H1 (cell line): Measurements from ENCODE around the gene PIGL.

Experiments used
- ASH2L ChIP-seq: fragments of 200-600, 300-600 bp; sonication (generic); IDR thresholded peaks from one replicate; pipeline ENCODE4 v1.7.1; 2017; ENCODE audit warnings: low read length
- CBX8 ChIP-seq: fragments of 300-800, 300-1000 bp; sonication (generic); IDR thresholded peaks from 2 replicates; pipeline ENCODE4 v1.7.1; 2016; ENCODE audit warnings: low read depth, low read length, borderline replicate concordance
- CHD2 ChIP-seq: IDR thresholded peaks from 2 replicates; pipeline ENCODE4 v1.6.1; 2012; ENCODE audit warnings: low read length, improper control_type of control experiment
- EP300 ChIP-seq, 2 experiments: IDR thresholded peaks; 1 replicate in 1 of 2; 2 replicates in 1 of 2; pipeline ENCODE4 v1.6.1; 2011 to 2012; ENCODE audit warnings: low read depth in 2 of 2, low read length in 2 of 2, mild to moderate bottlenecking in 2 of 2, borderline replicate concordance in 1 of 2, inconsistent platforms in 1 of 2, moderate library complexity in 1 of 2
- HDAC6 ChIP-seq: IDR thresholded peaks from one replicate; pipeline ENCODE4 v1.7.1; 2012; ENCODE audit warnings: low read depth, mild to moderate bottlenecking, inconsistent platforms, low read length, moderate library complexity
- KDM5A ChIP-seq: fragments of 200-600 bp; IDR thresholded peaks from 2 replicates; pipeline ENCODE4 v1.7.1; 2012; ENCODE audit warnings: mild to moderate bottlenecking, low read length, inconsistent platforms, mixed read lengths
- PHF8 ChIP-seq: fragments of 200-600 bp; sonication (generic); conservative IDR thresholded peaks from 2 replicates; pipeline ENCODE4 v1.7.1; 2012; ENCODE audit warnings: low read depth, mild to moderate bottlenecking, inconsistent platforms, low read length, moderate library complexity
- POLR2AphosphoS5 ChIP-seq: IDR thresholded peaks from 2 replicates; pipeline ENCODE4 v1.6.1; 2011; ENCODE audit warnings: low read depth, low read length
- RAD21 ChIP-seq, 2 experiments: IDR thresholded peaks in 1 of 2; conservative IDR thresholded peaks in 1 of 2; 2 replicates each; pipeline ENCODE4 v1.6.1; 2011; ENCODE audit warnings: low read depth in 2 of 2, low read length in 2 of 2, improper control_type of control experiment in 1 of 2, inconsistent platforms in 1 of 2, mild to moderate bottlenecking in 1 of 2, moderate library complexity in 1 of 2
- TBP ChIP-seq: IDR thresholded peaks from 2 replicates; pipeline ENCODE4 v1.6.1; 2011; ENCODE audit warnings: low read depth, low read length, improper control_type of control experiment
- TF ChIP-seq, protein P1 (sequence below), 3 experiments: IDR thresholded peaks; 1 replicate in 2 of 3; 2 replicates in 1 of 3; pipeline versions ENCODE4 v1.5.1 to v1.6.1; 2011; ENCODE audit warnings: low read length in 3 of 3, mild to moderate bottlenecking in 3 of 3, inconsistent platforms in 2 of 3, low read depth in 1 of 3, moderate library complexity in 1 of 3; ENCODE audit not compliant: insufficient read depth in 1 of 3; ENCODE audit errors: control extremely low read depth in 1 of 3
- TF ChIP-seq, protein P2 (sequence below): fragments of 300-600 bp; sonication (generic); IDR thresholded peaks from 2 replicates; pipeline ENCODE4 v1.7.1; 2012; ENCODE audit warnings: low read length, moderate library complexity, mild to moderate bottlenecking, inconsistent platforms; ENCODE audit not compliant: insufficient replicate concordance
- TF ChIP-seq, protein P3 (sequence below): IDR thresholded peaks from 2 replicates; pipeline ENCODE4 v1.6.1; 2012; ENCODE audit warnings: low read length, inconsistent platforms

DNA sequence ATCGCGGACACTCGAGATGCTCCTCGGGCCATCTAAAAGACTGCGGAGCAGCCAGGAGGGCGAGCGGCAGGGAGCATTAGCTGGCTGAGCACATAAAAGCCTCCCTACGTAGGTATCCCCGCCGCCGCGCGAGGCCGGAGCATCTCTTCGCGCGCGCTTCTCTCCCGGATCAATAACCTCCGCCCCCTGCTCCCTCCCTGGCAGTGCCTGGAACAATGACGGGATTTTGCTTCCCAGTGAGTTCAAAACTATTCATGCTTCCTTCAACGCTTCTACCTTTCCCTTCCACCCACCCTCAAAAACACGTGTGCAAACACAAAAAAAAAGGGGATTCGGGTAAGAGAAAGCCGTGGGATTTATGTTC lies 135.3 kb downstream of the PIGL start:
- TF ChIP-seq, protein P1, sequence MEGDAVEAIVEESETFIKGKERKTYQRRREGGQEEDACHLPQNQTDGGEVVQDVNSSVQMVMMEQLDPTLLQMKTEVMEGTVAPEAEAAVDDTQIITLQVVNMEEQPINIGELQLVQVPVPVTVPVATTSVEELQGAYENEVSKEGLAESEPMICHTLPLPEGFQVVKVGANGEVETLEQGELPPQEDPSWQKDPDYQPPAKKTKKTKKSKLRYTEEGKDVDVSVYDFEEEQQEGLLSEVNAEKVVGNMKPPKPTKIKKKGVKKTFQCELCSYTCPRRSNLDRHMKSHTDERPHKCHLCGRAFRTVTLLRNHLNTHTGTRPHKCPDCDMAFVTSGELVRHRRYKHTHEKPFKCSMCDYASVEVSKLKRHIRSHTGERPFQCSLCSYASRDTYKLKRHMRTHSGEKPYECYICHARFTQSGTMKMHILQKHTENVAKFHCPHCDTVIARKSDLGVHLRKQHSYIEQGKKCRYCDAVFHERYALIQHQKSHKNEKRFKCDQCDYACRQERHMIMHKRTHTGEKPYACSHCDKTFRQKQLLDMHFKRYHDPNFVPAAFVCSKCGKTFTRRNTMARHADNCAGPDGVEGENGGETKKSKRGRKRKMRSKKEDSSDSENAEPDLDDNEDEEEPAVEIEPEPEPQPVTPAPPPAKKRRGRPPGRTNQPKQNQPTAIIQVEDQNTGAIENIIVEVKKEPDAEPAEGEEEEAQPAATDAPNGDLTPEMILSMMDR (IDR thresholded peaks at IDR 0.05; ENCODE audit: control extremely low read depth in 1 of 3, insufficient read depth in 1 of 3, low read depth in 1 of 3, low read length in 3 of 3) = no peak
- TF ChIP-seq CBX8 (no peak), EP300 (IDR thresholded peaks at IDR 0.05; ENCODE audit: borderline replicate concordance in 1 of 2, low read depth in 2 of 2, low read length in 2 of 2) (no peak), ASH2L (peak; percentile 79), HDAC6 (no peak), CHD2 (0 out of 2 replicates have a peak, but pooled peaks have one; percentile 43), RAD21 (IDR thresholded peaks at IDR 0.05 in 1 of 2, conservative IDR thresholded peaks at IDR 0.05 in 1 of 2; ENCODE audit: low read depth in 2 of 2, low read length in 2 of 2) (no peak), PHF8 (no peak), KDM5A (no peak), TBP (peak; percentile 44; the same call in 1 of the 2 replicates), POLR2AphosphoS5 (0 out of 2 replicates have a peak, but pooled peaks have one; percentile 56)
- TF ChIP-seq, protein P2, sequence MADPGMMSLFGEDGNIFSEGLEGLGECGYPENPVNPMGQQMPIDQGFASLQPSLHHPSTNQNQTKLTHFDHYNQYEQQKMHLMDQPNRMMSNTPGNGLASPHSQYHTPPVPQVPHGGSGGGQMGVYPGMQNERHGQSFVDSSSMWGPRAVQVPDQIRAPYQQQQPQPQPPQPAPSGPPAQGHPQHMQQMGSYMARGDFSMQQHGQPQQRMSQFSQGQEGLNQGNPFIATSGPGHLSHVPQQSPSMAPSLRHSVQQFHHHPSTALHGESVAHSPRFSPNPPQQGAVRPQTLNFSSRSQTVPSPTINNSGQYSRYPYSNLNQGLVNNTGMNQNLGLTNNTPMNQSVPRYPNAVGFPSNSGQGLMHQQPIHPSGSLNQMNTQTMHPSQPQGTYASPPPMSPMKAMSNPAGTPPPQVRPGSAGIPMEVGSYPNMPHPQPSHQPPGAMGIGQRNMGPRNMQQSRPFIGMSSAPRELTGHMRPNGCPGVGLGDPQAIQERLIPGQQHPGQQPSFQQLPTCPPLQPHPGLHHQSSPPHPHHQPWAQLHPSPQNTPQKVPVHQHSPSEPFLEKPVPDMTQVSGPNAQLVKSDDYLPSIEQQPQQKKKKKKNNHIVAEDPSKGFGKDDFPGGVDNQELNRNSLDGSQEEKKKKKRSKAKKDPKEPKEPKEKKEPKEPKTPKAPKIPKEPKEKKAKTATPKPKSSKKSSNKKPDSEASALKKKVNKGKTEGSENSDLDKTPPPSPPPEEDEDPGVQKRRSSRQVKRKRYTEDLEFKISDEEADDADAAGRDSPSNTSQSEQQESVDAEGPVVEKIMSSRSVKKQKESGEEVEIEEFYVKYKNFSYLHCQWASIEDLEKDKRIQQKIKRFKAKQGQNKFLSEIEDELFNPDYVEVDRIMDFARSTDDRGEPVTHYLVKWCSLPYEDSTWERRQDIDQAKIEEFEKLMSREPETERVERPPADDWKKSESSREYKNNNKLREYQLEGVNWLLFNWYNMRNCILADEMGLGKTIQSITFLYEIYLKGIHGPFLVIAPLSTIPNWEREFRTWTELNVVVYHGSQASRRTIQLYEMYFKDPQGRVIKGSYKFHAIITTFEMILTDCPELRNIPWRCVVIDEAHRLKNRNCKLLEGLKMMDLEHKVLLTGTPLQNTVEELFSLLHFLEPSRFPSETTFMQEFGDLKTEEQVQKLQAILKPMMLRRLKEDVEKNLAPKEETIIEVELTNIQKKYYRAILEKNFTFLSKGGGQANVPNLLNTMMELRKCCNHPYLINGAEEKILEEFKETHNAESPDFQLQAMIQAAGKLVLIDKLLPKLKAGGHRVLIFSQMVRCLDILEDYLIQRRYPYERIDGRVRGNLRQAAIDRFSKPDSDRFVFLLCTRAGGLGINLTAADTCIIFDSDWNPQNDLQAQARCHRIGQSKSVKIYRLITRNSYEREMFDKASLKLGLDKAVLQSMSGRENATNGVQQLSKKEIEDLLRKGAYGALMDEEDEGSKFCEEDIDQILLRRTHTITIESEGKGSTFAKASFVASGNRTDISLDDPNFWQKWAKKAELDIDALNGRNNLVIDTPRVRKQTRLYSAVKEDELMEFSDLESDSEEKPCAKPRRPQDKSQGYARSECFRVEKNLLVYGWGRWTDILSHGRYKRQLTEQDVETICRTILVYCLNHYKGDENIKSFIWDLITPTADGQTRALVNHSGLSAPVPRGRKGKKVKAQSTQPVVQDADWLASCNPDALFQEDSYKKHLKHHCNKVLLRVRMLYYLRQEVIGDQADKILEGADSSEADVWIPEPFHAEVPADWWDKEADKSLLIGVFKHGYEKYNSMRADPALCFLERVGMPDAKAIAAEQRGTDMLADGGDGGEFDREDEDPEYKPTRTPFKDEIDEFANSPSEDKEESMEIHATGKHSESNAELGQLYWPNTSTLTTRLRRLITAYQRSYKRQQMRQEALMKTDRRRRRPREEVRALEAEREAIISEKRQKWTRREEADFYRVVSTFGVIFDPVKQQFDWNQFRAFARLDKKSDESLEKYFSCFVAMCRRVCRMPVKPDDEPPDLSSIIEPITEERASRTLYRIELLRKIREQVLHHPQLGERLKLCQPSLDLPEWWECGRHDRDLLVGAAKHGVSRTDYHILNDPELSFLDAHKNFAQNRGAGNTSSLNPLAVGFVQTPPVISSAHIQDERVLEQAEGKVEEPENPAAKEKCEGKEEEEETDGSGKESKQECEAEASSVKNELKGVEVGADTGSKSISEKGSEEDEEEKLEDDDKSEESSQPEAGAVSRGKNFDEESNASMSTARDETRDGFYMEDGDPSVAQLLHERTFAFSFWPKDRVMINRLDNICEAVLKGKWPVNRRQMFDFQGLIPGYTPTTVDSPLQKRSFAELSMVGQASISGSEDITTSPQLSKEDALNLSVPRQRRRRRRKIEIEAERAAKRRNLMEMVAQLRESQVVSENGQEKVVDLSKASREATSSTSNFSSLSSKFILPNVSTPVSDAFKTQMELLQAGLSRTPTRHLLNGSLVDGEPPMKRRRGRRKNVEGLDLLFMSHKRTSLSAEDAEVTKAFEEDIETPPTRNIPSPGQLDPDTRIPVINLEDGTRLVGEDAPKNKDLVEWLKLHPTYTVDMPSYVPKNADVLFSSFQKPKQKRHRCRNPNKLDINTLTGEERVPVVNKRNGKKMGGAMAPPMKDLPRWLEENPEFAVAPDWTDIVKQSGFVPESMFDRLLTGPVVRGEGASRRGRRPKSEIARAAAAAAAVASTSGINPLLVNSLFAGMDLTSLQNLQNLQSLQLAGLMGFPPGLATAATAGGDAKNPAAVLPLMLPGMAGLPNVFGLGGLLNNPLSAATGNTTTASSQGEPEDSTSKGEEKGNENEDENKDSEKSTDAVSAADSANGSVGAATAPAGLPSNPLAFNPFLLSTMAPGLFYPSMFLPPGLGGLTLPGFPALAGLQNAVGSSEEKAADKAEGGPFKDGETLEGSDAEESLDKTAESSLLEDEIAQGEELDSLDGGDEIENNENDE = no peak
- TF ChIP-seq, protein P3, sequence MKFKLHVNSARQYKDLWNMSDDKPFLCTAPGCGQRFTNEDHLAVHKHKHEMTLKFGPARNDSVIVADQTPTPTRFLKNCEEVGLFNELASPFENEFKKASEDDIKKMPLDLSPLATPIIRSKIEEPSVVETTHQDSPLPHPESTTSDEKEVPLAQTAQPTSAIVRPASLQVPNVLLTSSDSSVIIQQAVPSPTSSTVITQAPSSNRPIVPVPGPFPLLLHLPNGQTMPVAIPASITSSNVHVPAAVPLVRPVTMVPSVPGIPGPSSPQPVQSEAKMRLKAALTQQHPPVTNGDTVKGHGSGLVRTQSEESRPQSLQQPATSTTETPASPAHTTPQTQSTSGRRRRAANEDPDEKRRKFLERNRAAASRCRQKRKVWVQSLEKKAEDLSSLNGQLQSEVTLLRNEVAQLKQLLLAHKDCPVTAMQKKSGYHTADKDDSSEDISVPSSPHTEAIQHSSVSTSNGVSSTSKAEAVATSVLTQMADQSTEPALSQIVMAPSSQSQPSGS = no peak
